ENCODE measurements around the gene FABP3. TPM values are rescaled to one million over a fixed set of nuclear protein-coding genes. Genes with fewer than 3 reads are reported as not detected.

FABP3 gene
- polyA plus RNA-seq, 3 donors: not detected

DNA sequence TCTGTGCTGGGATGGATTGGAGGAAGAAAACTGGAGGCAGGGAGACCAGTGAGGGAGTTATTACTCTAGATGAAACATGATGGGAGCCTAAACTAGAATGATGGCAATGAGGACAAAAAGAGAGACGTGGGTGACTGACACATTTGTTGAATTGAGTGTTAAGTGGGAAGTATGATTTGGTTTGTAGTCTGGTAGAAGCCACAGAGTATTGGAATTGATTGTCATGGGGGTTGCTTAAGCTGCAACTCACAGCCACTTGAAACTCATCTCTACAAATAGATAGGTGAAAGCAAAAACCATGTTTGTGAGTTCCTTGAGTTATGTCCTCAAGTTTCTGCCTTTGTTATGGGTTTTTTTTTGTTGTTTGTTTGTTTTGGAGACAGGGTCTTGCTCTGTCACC lies 28.4 kb downstream of the FABP3 start:
- no peak overlapping the region for H3K4me2 ChIP-seq (replicated peaks; ENCODE audit: extremely low read depth, low read length, poor library complexity, severe bottlenecking)
- Mint-ChIP-seq H3K27me3 (ENCODE audit: low read depth in 3 of 3) (no peaks in the 10 kb centered on the region), H3K36me3 (peaks cover 55 to 67% of the 10 kb centered on the region in 2 donors), H3K27ac (peak overlapping the region in 2 of 7 donors; percentile 18 to 19), H3K9me3 (no peaks in the 10 kb centered on the region), H3K4me1 (no peaks in the 10 kb centered on the region), H3K4me3 (no peak overlapping the region)
- H4K20me1 ChIP-seq (ENCODE audit: insufficient read depth, low read length): no peaks in the 10 kb centered on the region
- no peaks in the 10 kb centered on the region for H3K27me3 ChIP-seq (ENCODE audit: control insufficient read depth in 2 of 2, insufficient read depth in 2 of 2, low read length in 2 of 2)
- TF ChIP-seq, protein P1, sequence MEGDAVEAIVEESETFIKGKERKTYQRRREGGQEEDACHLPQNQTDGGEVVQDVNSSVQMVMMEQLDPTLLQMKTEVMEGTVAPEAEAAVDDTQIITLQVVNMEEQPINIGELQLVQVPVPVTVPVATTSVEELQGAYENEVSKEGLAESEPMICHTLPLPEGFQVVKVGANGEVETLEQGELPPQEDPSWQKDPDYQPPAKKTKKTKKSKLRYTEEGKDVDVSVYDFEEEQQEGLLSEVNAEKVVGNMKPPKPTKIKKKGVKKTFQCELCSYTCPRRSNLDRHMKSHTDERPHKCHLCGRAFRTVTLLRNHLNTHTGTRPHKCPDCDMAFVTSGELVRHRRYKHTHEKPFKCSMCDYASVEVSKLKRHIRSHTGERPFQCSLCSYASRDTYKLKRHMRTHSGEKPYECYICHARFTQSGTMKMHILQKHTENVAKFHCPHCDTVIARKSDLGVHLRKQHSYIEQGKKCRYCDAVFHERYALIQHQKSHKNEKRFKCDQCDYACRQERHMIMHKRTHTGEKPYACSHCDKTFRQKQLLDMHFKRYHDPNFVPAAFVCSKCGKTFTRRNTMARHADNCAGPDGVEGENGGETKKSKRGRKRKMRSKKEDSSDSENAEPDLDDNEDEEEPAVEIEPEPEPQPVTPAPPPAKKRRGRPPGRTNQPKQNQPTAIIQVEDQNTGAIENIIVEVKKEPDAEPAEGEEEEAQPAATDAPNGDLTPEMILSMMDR (IDR thresholded peaks at IDR 0.05): no peak
- 71% methylated on average over 1 of the region's 1 CpG for WGBS (ENCODE audit: insufficient coverage)
- H3K9ac ChIP-seq (ENCODE audit: insufficient read depth, low read length, poor library complexity, severe bottlenecking): no peak overlapping the region
- H3K4me1 ChIP-seq (ENCODE audit: control insufficient read depth in 1 of 2, insufficient read depth in 2 of 2, low read length in 2 of 2): no peaks in the 10 kb centered on the region
- no peak overlapping the region for H3K4me3 ChIP-seq (replicated peaks in 1 of 3; ENCODE audit: low read depth in 2 of 3, low read length in 3 of 3)
- H3K36me3 ChIP-seq (replicated peaks in 1 of 2; ENCODE audit: control insufficient read depth in 1 of 2, insufficient read depth in 2 of 2, low read length in 2 of 2): peaks cover 35 to 78% of the 10 kb centered on the region in 2 donors
- H3K27ac ChIP-seq (ENCODE audit: low read depth in 1 of 2, low read length in 2 of 2): no peak overlapping the region
- intact Hi-C loops (cut with micrococcal nuclease): no loop called here
- DNase-seq: no peak
- no peaks in the 10 kb centered on the region for H3K79me2 ChIP-seq (ENCODE audit: insufficient read depth, low read length)
- H3K9me3 ChIP-seq (replicated peaks in 1 of 2; ENCODE audit: control insufficient read depth in 1 of 2, insufficient read depth in 1 of 2, low read length in 2 of 2): no peaks in the 10 kb centered on the region
- no peak overlapping the region for H2AFZ ChIP-seq (ENCODE audit: insufficient read depth, low read depth, low read length, poor library complexity, severe bottlenecking)

DNA sequence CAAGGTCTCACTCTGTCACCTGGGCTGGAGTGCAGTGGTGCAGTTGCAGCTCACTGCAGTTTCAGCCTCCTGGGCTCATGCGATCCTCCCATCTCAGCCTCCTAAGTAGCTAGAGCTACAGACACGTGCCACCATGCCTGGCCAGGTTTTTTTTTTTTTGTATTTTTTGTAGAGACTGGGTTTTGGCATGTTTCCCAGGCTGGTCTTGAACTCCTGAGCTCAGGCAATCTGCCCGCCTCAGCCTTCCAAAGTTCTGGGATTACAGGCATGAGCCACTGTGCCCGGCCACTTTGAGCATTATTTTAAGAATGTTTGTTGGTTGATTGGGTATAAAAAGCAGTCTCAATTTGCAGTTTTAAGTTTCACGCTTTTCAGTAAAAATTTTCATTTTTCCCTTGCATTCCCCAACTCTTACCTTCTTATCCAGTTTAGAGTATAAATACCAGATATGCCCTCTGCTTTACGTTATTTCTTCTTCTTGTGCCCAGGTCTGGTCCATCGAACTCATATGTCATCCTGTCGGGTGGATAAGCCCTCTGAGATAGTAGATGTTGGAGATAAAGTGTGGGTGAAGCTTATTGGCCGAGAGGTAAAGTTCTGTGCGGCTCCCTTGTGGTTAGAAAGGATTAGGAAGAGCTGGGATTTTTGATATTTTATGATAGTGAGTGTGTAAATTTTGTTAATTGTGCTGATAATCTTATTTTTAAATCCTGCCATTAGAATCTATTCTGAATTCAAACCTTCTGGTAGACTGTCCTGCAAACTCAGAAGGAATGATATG lies 36.0 kb downstream of the FABP3 start:
- no peak for DNase-seq
- Histone ChIP-seq H3K9ac (ENCODE audit: insufficient read depth, low read length, poor library complexity, severe bottlenecking) (no peak overlapping the region), H3K4me2 (replicated peaks; ENCODE audit: extremely low read depth, low read length, poor library complexity, severe bottlenecking) (no peak overlapping the region), H3K4me3 (replicated peaks in 1 of 3; ENCODE audit: low read depth in 2 of 3, low read length in 3 of 3) (no peak overlapping the region), H3K36me3 (replicated peaks in 1 of 2; ENCODE audit: control insufficient read depth in 1 of 2, insufficient read depth in 2 of 2, low read length in 2 of 2) (peaks cover 14 to 44% of the 10 kb centered on the region in 2 donors), H3K79me2 (ENCODE audit: insufficient read depth, low read length) (no peaks in the 10 kb centered on the region), H2AFZ (ENCODE audit: insufficient read depth, low read depth, low read length, poor library complexity, severe bottlenecking) (no peak overlapping the region), H4K20me1 (ENCODE audit: insufficient read depth, low read length) (peaks cover 3% of the 10 kb centered on the region), H3K9me3 (replicated peaks in 1 of 2; ENCODE audit: control insufficient read depth in 1 of 2, insufficient read depth in 1 of 2, low read length in 2 of 2) (no peaks in the 10 kb centered on the region), H3K27ac (ENCODE audit: low read depth in 1 of 2, low read length in 2 of 2) (no peak overlapping the region), H3K27me3 (ENCODE audit: control insufficient read depth in 2 of 2, insufficient read depth in 2 of 2, low read length in 2 of 2) (no peaks in the 10 kb centered on the region), H3K4me1 (ENCODE audit: control insufficient read depth in 1 of 2, insufficient read depth in 2 of 2, low read length in 2 of 2) (no peaks in the 10 kb centered on the region)
- intact Hi-C loops (cut with micrococcal nuclease): no loop called here
- Mint-ChIP-seq H3K4me1 (peaks cover 8% of the 10 kb centered on the region), H3K27ac (peak overlapping the region in 1 of 7 donors; percentile 46), H3K9me3 (no peaks in the 10 kb centered on the region), H3K27me3 (ENCODE audit: low read depth in 3 of 3) (peaks cover 0 to 2% (median 0%) of the 10 kb centered on the region in 3 donors), H3K4me3 (no peak overlapping the region), H3K36me3 (peaks cover 34 to 38% of the 10 kb centered on the region in 2 donors)
- TF ChIP-seq, protein P1 (IDR thresholded peaks at IDR 0.05): no peak
- WGBS (ENCODE audit: insufficient coverage): 100% methylated on average over 1 of the region's 10 CpGs
